PFSK-1 (cell line): ENCODE results near the gene GIMAP1.

ENCODE experiments used
- FOXP2 ChIP-seq: optimal IDR thresholded peaks from 2 replicates; pipeline ENCODE3; 2011; ENCODE audit warnings: borderline replicate concordance, control low read depth, inconsistent platforms; ENCODE audit not compliant: insufficient read depth; ENCODE audit errors: extremely low read length, extremely low read depth
- POLR2AphosphoS5 ChIP-seq: IDR thresholded peaks from 2 replicates; pipeline ENCODE4 v1.6.1; 2012; ENCODE audit warnings: low read depth, mild to moderate bottlenecking, control low read depth, low read length, moderate library complexity
- REST ChIP-seq, 2 experiments: IDR thresholded peaks; 2 replicates each; pipeline versions ENCODE4 v1.6.1 to v1.8.0; 2011 to 2012; ENCODE audit warnings: low read depth in 2 of 2, low read length in 2 of 2, control low read depth in 1 of 2, inconsistent platforms in 1 of 2, mild to moderate bottlenecking in 1 of 2, moderate library complexity in 1 of 2; ENCODE audit not compliant: insufficient read depth in 1 of 2
- SIN3A ChIP-seq: IDR thresholded peaks from 2 replicates; pipeline ENCODE4 v1.6.1; 2012; ENCODE audit warnings: mild to moderate bottlenecking, low read length, moderate library complexity, borderline replicate concordance; ENCODE audit not compliant: insufficient read depth
- TAF1 ChIP-seq: IDR thresholded peaks from 2 replicates; pipeline ENCODE4 v1.6.1; 2012; ENCODE audit warnings: low read length, control low read depth, borderline replicate concordance; ENCODE audit not compliant: insufficient read depth

The GIMAP1 gene

GRCh38 chr7:150686030-150686631 is 30.3 kb upstream of the GIMAP1 start:
- no peak for TF ChIP-seq SIN3A
- no peak for TF ChIP-seq POLR2AphosphoS5
- TF ChIP-seq FOXP2: no peak
- no peak for TF ChIP-seq TAF1
- no peak for TF ChIP-seq REST (IDR thresholded peaks at IDR 0.05; ENCODE audit: insufficient read depth in 1 of 2, low read depth in 2 of 2, low read length in 2 of 2)

GRCh38 chr7:150688630-150689029 is 27.8 kb upstream of the GIMAP1 start:
- TF ChIP-seq POLR2AphosphoS5: no peak
- no peak for TF ChIP-seq REST (IDR thresholded peaks at IDR 0.05; ENCODE audit: insufficient read depth in 1 of 2, low read depth in 2 of 2, low read length in 2 of 2)
- no peak for TF ChIP-seq SIN3A

- TF ChIP-seq SIN3A (no peak), FOXP2 (no peak), REST (IDR thresholded peaks at IDR 0.05; ENCODE audit: insufficient read depth in 1 of 2, low read depth in 2 of 2, low read length in 2 of 2) (no peak), POLR2AphosphoS5 (no peak), TAF1 (no peak)
Observed at GRCh38 chr7:150695654-150696053, 20.8 kb upstream of the GIMAP1 start.

GRCh38 chr7:150703209-150703608 is 13.2 kb upstream of the GIMAP1 start:
- TF ChIP-seq SIN3A (no peak), POLR2AphosphoS5 (no peak), REST (IDR thresholded peaks at IDR 0.05; ENCODE audit: insufficient read depth in 1 of 2, low read depth in 2 of 2, low read length in 2 of 2) (no peak), FOXP2 (no peak), TAF1 (no peak)

- no peak for TF ChIP-seq TAF1
- TF ChIP-seq REST (IDR thresholded peaks at IDR 0.05; ENCODE audit: insufficient read depth in 1 of 2, low read depth in 2 of 2, low read length in 2 of 2): no peak
- no peak for TF ChIP-seq POLR2AphosphoS5
- TF ChIP-seq FOXP2: no peak
- TF ChIP-seq SIN3A: no peak
Observed at GRCh38 chr7:150715293-150715692, 1.1 kb upstream of the GIMAP1 start.
